Activated T-cell treated with anti-CD3 and anti-CD28 coated beads, Interleukin-2, amount 50 U/mL, for 72 hours (primary cell): ENCODE results near the gene MYH13. TPM values are rescaled to one million over a fixed set of nuclear protein-coding genes. Genes with fewer than 3 reads are reported as not detected.
"Not testable (repeated sequence)": the region's sequence is repeated elsewhere in the genome, so short reads cannot be mapped to it uniquely, and the experiment has no call there.

ENCODE experiments used
- ATAC-seq, 2 donors: fragments of 150-1000 bp; cut with Tn5 transposase; replicated peaks in 1 of 2; 2 replicates each; pipeline ENCODE4 v1.10.0; 2021; ENCODE audit warnings: moderate library complexity in 2 of 2, mild to moderate bottlenecking in 1 of 2
- DNase-seq, 2 donors: peaks; one replicate each; pipeline ENCODE4 v3.0.0; 2021 to 2022; ENCODE audit warnings: mixed read lengths in 1 of 2
- H3K27ac Mint-ChIP-seq: one replicate; pipeline ENCODE4 v1.8.0; 2022; ENCODE audit warnings: mild to moderate bottlenecking, moderate library complexity, mixed read lengths
- H3K27me3 Mint-ChIP-seq: one replicate; pipeline ENCODE4 v1.8.0; 2022; ENCODE audit warnings: low read depth, mixed read lengths
- H3K36me3 Mint-ChIP-seq, 2 donors: one replicate each; pipeline ENCODE4 v1.8.0; 2022; ENCODE audit warnings: mixed read lengths in 2 of 2, mild to moderate bottlenecking in 1 of 2; ENCODE audit not compliant: insufficient read depth in 2 of 2
- H3K4me1 Mint-ChIP-seq: one replicate; pipeline ENCODE4 v1.8.0; 2022; ENCODE audit warnings: low read depth, mixed read lengths
- H3K4me3 Mint-ChIP-seq, 2 donors: one replicate each; pipeline ENCODE4 v1.8.0; 2022; ENCODE audit warnings: mild to moderate bottlenecking in 2 of 2, mixed read lengths in 2 of 2, moderate library complexity in 2 of 2
- H3K9me3 Mint-ChIP-seq, 2 donors: one replicate each; pipeline ENCODE4 v1.8.0; 2022; ENCODE audit warnings: mixed read lengths in 2 of 2
- total RNA-seq, 2 donors: library from RNA; stranded (reverse); gene quantifications; one replicate each; pipeline ENCODE4 v1.2.3, GENCODE V29; 2022

The MYH13 gene
- total RNA-seq, 2 donors from 2014 or later = not detected

DNA sequence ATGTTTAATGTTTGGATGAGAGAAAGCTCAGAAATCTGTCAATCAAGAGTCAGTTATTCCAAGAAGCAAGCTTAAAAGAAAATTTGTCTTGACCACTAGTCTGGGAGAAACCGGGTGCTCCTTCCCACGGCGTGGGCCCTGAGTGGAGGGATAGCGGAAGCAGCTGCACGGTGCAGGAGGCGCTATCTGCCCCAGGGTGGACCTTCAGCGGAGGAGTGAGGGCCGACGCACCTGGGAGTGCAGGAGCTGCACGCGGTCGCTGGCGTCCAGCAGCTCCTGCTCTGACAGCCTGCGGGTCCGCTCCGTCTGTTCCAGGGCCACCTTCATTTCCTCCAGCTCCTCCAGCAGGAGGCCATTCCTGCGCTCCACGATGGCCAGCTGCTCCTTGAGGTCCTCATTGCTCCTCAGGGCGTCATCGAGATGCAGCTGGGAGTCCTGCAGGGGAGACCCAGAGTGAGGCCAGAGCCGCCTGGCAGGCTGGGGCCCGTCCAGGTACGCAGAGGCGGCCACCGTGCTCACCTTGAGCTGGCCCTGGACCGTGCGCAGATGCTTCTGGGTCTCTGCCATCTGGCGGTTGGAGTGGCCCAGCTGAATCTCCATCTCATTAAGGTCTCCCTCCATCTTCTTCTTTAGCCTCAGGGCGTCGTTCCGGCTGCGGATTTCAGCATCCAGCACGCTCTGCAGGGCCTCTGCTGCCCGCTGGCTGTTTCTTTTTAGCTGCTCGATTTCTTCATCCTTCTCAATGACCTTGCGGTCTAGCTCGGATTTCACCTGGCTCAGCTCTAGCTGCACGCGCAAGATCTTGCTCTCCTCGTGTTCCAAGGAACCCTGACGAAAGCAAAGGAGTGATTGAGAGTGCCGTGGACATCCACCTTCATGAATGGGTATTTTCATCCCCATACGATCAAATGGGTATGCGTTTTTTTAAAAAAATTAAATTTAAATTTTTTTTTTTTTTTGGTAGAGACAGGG is 63.5 kb downstream of the MYH13 start:
- DNase-seq (no peak), ATAC-seq (no peak)

DNA sequence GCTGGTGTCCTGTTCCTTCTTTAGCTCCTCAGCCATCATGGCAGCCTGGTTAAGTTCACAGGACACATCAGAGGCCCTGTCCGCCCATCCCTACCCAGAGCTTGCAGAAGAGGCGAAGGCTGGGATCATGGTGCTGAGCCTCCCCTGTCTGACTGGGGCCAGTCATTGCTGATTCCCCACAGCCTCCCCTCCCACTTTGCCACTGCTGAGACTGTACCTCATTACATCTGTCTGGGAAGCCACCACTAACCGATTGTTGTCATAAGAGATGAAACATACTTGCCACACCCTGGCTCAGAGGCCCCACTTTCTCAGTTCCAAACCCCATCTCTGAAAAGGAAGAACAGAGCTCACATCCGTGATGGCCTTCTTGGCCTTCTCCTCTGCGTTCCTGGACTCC is 66.2 kb downstream of the MYH13 start:
- no peaks in the 10 kb centered on the region for H3K36me3 Mint-ChIP-seq
- no peak for DNase-seq
- no peaks in the 10 kb centered on the region for H3K27me3 Mint-ChIP-seq
- no peaks in the 10 kb centered on the region for H3K4me1 Mint-ChIP-seq
- H3K27ac Mint-ChIP-seq = no peak overlapping the region
- ATAC-seq = no peak
- H3K9me3 Mint-ChIP-seq = no peaks in the 10 kb centered on the region
- H3K4me3 Mint-ChIP-seq = no peak overlapping the region

More for the DNA sequence above, 63.5 kb downstream of the MYH13 start:
- H3K4me1 Mint-ChIP-seq = no peaks in the 10 kb centered on the region
- no peak overlapping the region for H3K4me3 Mint-ChIP-seq
- no peaks in the 10 kb centered on the region for H3K9me3 Mint-ChIP-seq
- H3K27me3 Mint-ChIP-seq = peaks cover under 1% of the 10 kb centered on the region
- H3K27ac Mint-ChIP-seq = no peak overlapping the region
- no peaks in the 10 kb centered on the region for H3K36me3 Mint-ChIP-seq

DNA sequence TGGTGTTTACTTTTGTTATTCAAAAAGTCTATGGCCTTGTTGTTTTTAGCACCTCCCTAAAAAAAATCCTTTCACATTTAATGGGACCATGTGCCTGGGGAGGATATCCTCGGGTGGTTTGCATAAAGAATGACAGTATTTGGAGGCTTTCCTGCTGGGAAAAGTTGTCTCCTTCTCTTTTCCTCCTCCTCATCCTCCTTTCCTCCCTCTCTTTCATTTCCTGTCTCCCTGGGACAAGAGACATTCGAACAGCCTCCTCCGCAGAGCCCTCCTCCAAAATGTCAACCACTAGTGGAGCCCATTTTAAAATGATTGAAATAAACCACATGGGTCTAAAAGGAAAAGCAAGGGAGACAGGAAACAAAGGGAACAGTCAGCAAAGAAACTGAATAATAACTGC is 67.4 kb downstream of the MYH13 start:
- Mint-ChIP-seq H3K4me1 (no peaks in the 10 kb centered on the region), H3K4me3 (no peak overlapping the region), H3K27me3 (no peaks in the 10 kb centered on the region), H3K27ac (no peak overlapping the region), H3K36me3 (no peaks in the 10 kb centered on the region), H3K9me3 (no peaks in the 10 kb centered on the region)
- ATAC-seq = no peak
- no peak for DNase-seq

DNA sequence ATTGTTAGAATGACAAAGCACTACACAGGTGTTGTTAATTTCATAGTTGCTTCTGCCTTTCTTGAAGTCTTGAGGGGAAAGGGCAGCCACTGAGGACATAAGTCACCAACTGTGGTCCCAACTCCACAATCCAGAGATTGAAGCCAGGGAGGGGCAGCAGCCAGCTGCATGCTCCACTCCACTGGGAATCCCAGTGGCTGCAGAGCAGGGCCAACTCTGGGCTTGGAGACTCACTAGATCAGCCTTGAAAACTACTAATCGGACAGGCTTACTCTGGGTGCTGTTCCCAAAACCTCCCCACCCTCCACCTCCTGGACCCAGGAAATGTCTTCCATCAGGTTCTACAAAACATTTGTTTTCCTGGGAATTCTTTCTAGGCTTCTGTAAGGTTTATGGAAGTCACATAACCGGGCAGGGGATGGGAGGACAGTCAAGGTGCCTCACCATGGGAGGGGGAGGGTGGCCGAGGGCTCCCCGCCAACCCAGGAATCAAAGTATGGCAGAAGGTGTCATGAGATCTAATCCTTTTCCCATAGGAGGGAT is 68.0 kb downstream of the MYH13 start:
- ATAC-seq (no peak), DNase-seq (no peak)
- Mint-ChIP-seq H3K27ac (no peak overlapping the region), H3K9me3 (no peaks in the 10 kb centered on the region), H3K4me3 (no peak overlapping the region), H3K27me3 (no peaks in the 10 kb centered on the region), H3K4me1 (no peaks in the 10 kb centered on the region), H3K36me3 (no peaks in the 10 kb centered on the region)

DNA sequence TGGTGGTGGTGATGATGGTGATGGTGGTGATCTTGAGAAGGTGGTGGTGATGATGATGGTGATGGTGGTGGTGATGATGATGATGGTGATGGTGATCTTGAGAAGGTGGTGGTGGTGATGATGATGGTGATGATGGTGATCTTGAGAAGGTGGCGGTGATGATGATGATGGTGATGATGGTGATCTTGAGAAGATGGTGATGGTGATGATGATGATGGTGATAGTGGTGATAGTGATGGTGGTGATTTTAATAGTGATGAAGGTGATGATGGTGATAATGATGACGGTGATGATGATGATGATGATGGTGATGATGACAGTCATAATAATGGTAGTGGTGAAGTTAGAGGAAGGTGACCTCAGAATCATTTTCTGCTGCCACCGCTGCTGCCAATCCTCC is 75.1 kb downstream of the MYH13 start:
- DNase-seq = no peak

DNA sequence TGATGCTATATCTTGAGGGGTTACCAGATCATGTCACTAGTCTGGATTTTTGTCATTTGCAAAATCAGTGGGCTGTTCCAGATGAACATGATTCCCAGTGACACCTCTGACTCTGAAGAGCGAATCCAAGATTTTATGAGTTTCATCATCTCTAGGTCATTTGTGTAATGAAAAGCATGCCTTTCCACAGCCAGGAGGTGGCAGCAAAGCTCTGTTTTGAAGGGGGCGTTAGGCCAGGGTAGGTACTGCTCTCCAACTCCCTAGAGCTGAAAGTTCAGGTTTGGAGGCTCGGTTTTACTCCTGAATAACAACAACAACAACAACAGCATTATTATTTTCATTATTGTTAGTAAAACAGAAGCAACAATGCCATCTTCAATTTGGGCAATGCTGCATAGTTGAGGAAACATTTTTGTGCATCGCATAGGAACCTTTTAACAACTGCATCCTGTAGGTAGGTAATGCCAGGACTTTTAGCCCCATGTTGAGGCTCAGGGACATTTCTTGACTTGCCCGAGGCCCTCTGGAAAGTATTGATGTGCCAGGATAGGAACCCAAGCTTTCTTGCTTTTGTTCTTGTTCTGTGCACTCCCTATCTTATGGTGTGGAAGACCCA is 77.0 kb downstream of the MYH13 start:
- H3K4me1 Mint-ChIP-seq = no peaks in the 10 kb centered on the region
- peak; percentile 42 to 43 for DNase-seq
- H3K27me3 Mint-ChIP-seq = peaks cover 22% of the 10 kb centered on the region
- no peak overlapping the region for H3K4me3 Mint-ChIP-seq
- no peaks in the 10 kb centered on the region for H3K36me3 Mint-ChIP-seq
- ATAC-seq = peak; percentile 36 to 50
- no peaks in the 10 kb centered on the region for H3K9me3 Mint-ChIP-seq
- no peak overlapping the region for H3K27ac Mint-ChIP-seq

More for the DNA sequence above, 75.1 kb downstream of the MYH13 start:
- no peak for ATAC-seq
- Mint-ChIP-seq H3K4me1 (no peaks in the 10 kb centered on the region), H3K36me3 (no peaks in the 10 kb centered on the region), H3K27ac (no peak overlapping the region), H3K4me3 (no peak overlapping the region), H3K27me3 (peaks cover 8% of the 10 kb centered on the region), H3K9me3 (no peaks in the 10 kb centered on the region)

DNA sequence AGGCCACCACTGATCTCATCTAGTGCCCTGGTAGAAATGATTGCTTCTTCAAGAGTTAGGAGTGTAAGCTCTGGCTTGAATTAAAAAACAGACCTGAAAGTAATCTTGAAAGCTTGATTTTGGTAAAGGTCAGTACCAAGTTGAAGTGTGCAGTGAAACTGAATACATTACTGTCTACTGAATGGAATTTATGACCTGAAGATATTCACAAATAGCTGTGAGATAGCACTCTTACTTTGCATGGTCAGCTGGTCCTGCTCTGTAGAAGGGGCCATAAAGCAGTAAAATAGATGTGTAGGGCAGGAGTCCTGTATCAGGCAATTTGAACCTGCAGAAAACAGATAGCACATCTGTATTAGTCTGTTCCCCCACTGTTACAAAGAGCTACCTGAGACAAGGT is 78.6 kb downstream of the MYH13 start:
- no peaks in the 10 kb centered on the region for H3K4me1 Mint-ChIP-seq
- ATAC-seq = no peak
- H3K27ac Mint-ChIP-seq = no peak overlapping the region
- peaks cover 38% of the 10 kb centered on the region for H3K27me3 Mint-ChIP-seq
- no peaks in the 10 kb centered on the region for H3K36me3 Mint-ChIP-seq
- H3K4me3 Mint-ChIP-seq = no peak overlapping the region
- DNase-seq = no peak
- no peaks in the 10 kb centered on the region for H3K9me3 Mint-ChIP-seq

DNA sequence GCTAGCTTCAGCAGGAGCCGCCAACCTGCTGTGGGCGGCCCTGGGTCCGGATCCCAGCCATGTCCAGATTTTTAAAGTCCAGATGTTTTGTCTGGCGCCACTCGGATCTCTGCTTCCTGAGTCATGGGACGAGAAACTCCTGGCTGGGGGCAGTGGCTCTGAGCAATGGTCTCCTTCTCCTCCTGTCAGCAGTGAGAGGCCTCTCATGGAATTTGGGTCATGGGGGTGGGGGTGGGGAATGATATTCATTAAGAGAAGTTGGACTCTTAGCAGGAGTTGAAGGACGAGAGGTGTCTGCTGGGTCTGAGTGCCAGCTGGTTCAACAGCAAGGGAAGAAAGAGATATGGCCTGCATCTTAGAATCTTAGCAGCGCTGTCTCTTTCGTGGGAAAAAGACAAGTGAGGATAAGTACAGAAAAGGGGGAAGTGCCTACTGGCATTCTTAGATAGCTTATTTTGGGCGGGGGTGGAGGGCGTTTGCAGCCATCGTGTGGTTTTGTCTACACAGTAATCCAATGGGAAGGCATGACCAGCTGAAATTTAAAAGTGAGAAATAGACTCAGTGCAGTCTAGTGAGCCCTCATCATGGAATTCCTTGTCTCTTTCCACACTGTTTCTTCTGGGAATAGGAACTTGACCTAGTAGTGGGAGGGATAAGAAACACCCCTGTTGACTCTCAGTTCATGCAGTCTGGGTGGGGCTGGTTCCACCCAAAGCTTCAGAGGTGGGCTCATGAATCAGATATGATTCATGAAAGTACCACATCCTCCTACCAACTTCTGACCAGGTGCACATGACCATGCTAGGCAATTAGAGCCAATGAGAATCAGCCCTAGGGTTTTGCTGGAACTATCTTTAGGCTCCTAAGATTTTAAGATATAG is 80.5 kb downstream of the MYH13 start:
- Mint-ChIP-seq H3K4me1 (no peaks in the 10 kb centered on the region), H3K36me3 (no peaks in the 10 kb centered on the region), H3K4me3 (no peak overlapping the region), H3K27ac (no peak overlapping the region), H3K9me3 (no peaks in the 10 kb centered on the region), H3K27me3 (peaks cover 50% of the 10 kb centered on the region)
- DNase-seq (peak in 1 of 2 donors; percentile 5), ATAC-seq (peak; percentile 75 to 76)

DNA sequence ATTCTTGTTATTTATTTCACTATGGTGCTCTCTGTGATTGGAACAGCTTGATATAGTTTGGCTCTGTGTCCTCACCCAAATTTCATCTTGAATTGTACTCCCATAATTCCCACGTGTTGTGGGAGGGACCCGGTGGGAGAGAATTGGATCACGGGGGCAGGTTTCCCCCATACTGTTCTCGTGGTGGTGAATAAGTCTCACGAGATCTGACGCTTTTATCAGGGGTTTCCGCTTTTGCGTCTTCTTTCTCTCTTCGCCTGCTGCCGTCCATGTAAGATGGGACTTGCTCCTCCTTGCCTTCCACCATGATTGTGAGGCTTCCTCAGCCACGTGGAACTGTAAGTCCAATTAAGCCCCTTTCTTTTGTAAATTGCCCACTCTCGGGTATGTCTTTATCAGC is 81.2 kb downstream of the MYH13 start:
- not testable (repeated sequence) for DNase-seq, H3K4me3 Mint-ChIP-seq, H3K9me3 Mint-ChIP-seq, H3K4me1 Mint-ChIP-seq, H3K27ac Mint-ChIP-seq, H3K36me3 Mint-ChIP-seq, ATAC-seq
- peaks cover 50% of the 10 kb centered on the region for H3K27me3 Mint-ChIP-seq

DNA sequence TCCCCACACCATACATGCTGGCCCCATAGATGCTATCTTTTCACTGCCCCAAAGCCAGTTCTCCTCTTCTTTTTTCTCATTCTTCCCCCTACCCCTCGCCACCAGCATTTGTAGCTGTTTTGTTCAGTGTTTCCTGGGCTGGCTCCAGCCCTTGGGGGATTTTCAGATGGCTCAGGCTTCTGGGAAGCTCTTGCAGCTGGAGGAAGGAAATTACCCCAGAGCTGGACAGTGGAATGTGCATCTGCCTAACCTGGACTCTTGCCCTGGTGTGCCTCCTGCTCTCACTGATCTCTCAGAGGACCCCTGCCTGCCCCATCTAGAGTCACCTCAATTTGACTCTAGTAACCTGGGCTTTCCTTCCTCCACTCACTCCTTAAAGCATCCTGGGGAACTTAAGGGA is 82.8 kb downstream of the MYH13 start:
- H3K4me1 Mint-ChIP-seq = no peaks in the 10 kb centered on the region
- no peak overlapping the region for H3K27ac Mint-ChIP-seq
- H3K9me3 Mint-ChIP-seq = no peaks in the 10 kb centered on the region
- H3K36me3 Mint-ChIP-seq = no peaks in the 10 kb centered on the region
- ATAC-seq (no peak), DNase-seq (no peak)
- no peak overlapping the region for H3K4me3 Mint-ChIP-seq
- peaks cover 50% of the 10 kb centered on the region for H3K27me3 Mint-ChIP-seq

DNA sequence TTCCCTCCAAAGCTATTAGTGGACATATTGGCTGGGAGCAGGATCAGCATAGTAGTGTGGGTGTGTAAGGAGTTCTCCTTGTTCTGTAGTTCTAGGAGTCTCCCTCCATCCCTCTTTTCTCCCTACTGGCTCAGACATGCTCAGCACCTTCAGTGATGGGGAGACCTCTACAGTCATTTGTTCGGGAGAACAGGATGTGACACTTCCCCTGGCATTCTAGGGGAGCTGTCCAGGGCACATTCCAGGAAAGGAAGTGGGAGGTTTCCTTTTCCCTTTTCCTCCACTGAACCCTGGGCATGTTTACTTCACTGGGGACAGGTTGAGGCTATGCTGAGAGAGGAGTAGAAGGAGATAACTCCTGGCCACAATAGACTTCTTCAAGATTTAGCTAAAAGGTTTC is 86.5 kb downstream of the MYH13 start:
- DNase-seq (no peak), ATAC-seq (no peak)
- H3K27me3 Mint-ChIP-seq = peaks cover 32% of the 10 kb centered on the region
- no peak overlapping the region for H3K4me3 Mint-ChIP-seq
- H3K9me3 Mint-ChIP-seq = no peaks in the 10 kb centered on the region
- H3K27ac Mint-ChIP-seq = no peak overlapping the region
- H3K36me3 Mint-ChIP-seq = no peaks in the 10 kb centered on the region
- H3K4me1 Mint-ChIP-seq = no peaks in the 10 kb centered on the region

DNA sequence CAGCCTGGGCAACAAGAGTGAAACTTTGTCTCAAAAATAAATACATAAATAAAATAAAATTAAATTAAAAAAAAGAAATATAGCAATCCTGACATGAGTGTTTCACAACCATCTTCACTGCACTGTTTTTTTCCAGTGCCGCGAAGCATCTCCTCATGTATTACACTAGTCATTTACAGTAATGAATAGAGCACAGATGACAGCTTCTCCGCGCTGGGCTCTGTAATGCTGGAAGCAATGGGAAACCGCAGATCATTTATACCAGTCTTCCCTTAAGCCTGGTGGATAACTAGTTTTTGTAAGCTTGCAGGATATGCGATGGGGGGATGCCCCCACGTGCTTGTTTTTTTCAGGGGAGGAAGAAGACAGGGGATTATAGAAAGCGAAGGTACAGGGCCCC is 86.9 kb downstream of the MYH13 start:
- Mint-ChIP-seq H3K27me3 (peaks cover 28% of the 10 kb centered on the region), H3K4me3 (no peak overlapping the region), H3K4me1 (no peaks in the 10 kb centered on the region), H3K9me3 (no peaks in the 10 kb centered on the region), H3K27ac (no peak overlapping the region), H3K36me3 (no peaks in the 10 kb centered on the region)
- no peak for DNase-seq
- no peak for ATAC-seq

DNA sequence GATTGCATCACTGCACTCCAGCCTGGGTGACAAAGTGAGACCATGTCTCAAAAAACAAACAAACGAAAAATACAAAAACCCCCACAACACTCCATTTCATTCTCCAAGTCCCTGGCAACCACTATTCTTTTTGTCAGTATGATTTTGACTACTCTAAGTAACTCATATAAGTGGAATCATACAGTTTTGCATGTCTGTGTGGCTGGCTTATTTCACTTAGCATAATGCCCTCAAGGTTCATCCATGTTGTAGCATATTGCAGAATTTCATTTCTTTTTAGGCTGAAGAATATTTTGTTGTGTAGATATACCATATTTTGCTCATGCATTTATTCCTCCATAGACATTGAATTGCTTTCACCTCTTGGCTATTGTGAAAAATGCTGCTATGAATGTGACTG is 92.7 kb downstream of the MYH13 start:
- DNase-seq = no peak
- Mint-ChIP-seq H3K27ac (no peak overlapping the region), H3K9me3 (no peaks in the 10 kb centered on the region), H3K36me3 (no peaks in the 10 kb centered on the region), H3K4me3 (no peak overlapping the region), H3K27me3 (peaks cover under 1% of the 10 kb centered on the region), H3K4me1 (peaks cover under 1% of the 10 kb centered on the region)
- no peak for ATAC-seq
